NCI-H345 treated with DMSO at 0.1 percent for 48 hours (cell line): ENCODE results near the gene DSCAML1.
A peak's percentile ranks its signal among the peaks of the same experiment; 100 is the strongest.

ENCODE experiments used
- DNase-seq: peaks from one replicate; lab custom pipeline; 2025; ENCODE audit not compliant: unreplicated experiment; lab: John Stamatoyannopoulos, UW

DSCAML1 gene

GRCh38 chr11:117481036-117481435 lies 316.0 kb downstream of the DSCAML1 start:
- no peak for DNase-seq

- DNase-seq = no peak
Observed at GRCh38 chr11:117480221-117480620, 316.8 kb downstream of the DSCAML1 start.

- DNase-seq = no peak
Observed at GRCh38 chr11:117479372-117479771, 317.6 kb downstream of the DSCAML1 start.

GRCh38 chr11:117478926-117479325 lies 318.1 kb downstream of the DSCAML1 start:
- no peak for DNase-seq

- no peak for DNase-seq
Observed at GRCh38 chr11:117478126-117478860, 318.7 kb downstream of the DSCAML1 start.

GRCh38 chr11:117477721-117478120 lies 319.3 kb downstream of the DSCAML1 start:
- DNase-seq = no peak

- no peak for DNase-seq
Observed at GRCh38 chr11:117476531-117477142, 320.4 kb downstream of the DSCAML1 start.

- no peak for DNase-seq
Observed at GRCh38 chr11:117475716-117476530, 321.1 kb downstream of the DSCAML1 start.

- DNase-seq = peak; percentile 93
Observed at GRCh38 chr11:117473481-117474091, 323.4 kb downstream of the DSCAML1 start.

GRCh38 chr11:117471776-117472175 lies 325.2 kb downstream of the DSCAML1 start:
- no peak for DNase-seq

- no peak for DNase-seq
Observed at GRCh38 chr11:117470576-117470975, 326.4 kb downstream of the DSCAML1 start.

- no peak for DNase-seq
Observed at GRCh38 chr11:117468888-117469287, 328.1 kb downstream of the DSCAML1 start.

- DNase-seq = no peak
Observed at GRCh38 chr11:117467770-117468169, 329.2 kb downstream of the DSCAML1 start.

- no peak for DNase-seq
Observed at GRCh38 chr11:117466966-117467365, 330.1 kb downstream of the DSCAML1 start.

GRCh38 chr11:117465236-117465997 lies 331.6 kb downstream of the DSCAML1 start:
- no peak for DNase-seq

GRCh38 chr11:117464778-117465177 lies 332.2 kb downstream of the DSCAML1 start:
- no peak for DNase-seq

GRCh38 chr11:117462864-117463247 lies 334.2 kb downstream of the DSCAML1 start:
- no peak for DNase-seq

- no peak for DNase-seq
Observed at GRCh38 chr11:117462183-117462863, 334.7 kb downstream of the DSCAML1 start.

- no peak for DNase-seq
Observed at GRCh38 chr11:117461396-117462182, 335.4 kb downstream of the DSCAML1 start.

GRCh38 chr11:117459979-117460300 lies 337.1 kb downstream of the DSCAML1 start:
- DNase-seq = no peak
